Measurements from ENCODE around the gene ZNF544.
"Not testable (repeated sequence)": the region's sequence is repeated elsewhere in the genome, so short reads cannot be mapped to it uniquely, and the experiment has no call there.

The ZNF544 gene

DNA sequence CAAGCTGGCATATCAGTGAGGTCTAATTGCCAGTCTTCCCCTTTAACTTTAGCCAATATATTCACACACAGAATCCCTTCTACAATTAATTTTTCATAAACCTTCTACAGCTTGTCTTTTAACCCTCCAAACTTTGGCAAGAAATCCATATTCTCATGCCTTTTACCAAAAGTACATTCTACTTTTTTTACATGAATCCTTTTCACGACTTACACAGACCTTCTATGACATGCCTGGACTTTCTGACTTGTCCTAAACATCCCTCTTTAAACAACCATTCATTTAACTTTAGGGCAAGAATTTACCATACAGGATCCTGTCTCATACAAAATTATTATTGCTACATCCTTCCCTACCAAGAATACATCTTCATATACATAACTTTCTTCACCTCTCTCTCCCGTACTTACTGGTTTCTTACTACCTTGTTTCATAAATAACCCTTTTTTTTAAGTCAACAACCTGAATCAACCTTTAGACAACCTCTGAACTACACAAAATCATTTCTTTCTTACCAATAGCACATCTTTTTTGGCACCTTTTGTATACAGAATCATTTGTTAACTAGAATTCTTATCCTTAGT is 23.5 kb downstream of the ZNF544 start:
- DNase-seq (ENCODE audit: extremely low read depth in 1 of 2, low read depth in 1 of 2), result no peak

DNA sequence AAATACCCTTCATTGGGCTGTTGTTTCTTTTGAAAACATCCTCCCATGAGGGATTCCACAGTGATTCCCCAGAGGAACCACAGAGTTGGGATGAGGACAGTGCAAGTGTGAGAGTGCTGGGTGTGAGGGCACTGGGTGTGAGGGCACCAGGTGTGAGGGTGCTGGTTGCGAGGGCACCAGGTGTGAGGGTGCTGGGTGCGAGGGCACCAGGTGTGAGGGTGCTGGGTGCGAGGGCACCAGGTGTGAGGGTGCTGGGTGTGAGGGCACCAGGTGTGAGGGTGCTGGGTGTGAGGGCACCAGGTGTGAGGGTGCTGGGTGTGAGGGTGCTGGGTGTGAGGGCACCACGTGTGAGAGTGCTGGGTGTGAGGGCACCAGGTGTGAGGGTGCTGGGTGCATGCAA is 29.5 kb downstream of the ZNF544 start:
- not testable (repeated sequence) for DNase-seq (ENCODE audit: extremely low read depth in 1 of 2, low read depth in 1 of 2)

DNA sequence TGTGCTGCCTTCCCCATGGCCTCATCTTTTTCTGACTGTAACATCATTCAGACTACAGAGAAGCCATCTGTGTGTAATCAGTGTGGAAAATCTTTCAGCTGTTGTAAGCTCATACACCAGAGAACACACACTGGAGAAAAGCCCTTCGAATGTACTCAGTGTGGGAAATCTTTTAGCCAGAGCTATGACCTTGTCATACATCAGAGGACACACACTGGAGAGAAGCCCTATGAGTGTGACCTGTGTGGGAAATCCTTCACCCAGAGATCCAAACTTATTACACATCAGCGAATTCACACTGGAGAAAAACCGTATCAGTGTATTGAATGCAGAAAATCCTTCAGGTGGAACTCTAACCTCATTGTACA is 32.9 kb downstream of the ZNF544 start:
- no peak for DNase-seq (ENCODE audit: extremely low read depth in 1 of 2, low read depth in 1 of 2)

DNA sequence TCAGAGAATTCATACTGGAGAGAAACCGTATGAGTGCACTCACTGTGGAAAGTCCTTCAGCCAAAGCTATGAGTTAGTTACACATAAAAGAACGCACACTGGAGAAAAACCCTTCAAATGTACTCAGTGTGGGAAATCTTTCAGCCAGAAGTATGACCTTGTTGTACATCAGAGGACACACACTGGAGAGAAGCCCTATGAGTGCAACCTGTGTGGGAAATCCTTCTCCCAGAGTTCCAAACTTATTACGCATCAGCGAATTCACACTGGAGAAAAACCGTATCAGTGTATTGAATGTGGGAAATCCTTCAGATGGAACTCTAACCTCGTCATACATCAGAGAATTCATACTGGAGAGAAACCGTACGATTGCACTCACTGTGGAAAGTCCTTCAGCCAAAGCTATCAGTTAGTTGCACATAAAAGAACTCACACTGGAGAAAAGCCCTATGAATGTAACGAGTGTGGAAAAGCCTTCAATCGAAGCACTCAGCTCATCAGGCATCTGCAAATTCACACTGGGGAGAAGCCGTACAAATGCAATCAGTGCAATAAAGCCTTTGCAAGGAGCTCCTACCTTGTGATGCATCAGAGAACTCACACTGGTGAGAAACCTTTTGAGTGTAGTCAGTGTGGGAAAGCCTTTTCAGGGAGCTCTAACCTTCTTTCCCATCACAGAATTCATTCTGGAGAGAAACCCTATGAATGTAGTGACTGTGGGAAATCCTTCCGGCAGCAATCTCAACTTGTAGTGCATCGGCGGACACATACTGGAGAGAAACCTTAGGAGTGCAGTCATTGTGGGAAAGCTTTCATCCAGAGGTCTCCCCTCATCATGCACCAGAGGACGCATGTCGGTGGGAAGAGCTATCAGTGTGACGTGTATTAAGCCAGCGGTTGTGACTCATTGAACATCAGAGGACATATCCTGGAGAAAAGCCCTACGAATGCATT is 33.5 kb downstream of the ZNF544 start:
- no peak for DNase-seq (ENCODE audit: extremely low read depth in 1 of 2, low read depth in 1 of 2)

DNA sequence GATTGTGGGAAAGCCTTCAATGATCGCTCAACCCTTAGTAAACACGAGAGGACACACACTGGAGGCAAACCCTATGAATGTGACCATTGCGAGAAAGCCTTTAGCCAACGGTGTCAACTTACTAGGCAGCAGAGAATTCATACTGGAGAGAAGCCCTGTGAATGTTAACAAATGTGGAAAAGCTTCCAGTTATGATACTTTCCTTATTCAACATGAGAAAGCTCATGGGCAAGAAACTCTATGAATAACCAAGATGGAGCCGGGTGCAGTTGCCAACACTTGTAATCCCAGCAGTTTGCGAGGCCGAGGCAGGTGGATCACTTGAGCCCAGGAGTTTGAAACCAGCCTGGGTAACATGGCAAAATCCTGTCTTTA is 34.2 kb downstream of the ZNF544 start:
- DNase-seq (ENCODE audit: extremely low read depth in 1 of 2, low read depth in 1 of 2), result no peak

DNA sequence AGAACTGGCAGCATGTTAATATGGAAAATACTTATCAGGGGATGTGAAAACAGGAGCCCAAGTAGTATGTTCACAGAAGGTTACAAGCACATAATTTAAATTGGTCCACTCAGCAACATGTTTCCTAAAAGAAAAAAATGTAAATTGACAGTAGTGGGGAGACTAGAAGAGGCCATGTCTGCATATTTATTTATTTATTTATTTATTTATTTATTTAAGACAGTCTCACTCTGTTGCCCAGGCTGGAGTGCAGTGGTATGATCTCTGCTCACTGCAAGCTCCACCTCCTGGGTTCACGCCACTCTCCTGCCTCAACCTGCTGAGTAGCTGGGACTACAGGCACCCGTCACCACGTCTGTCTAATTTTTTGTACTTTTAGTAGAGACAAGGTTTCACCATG is 36.4 kb downstream of the ZNF544 start:
- no peak for DNase-seq (ENCODE audit: extremely low read depth in 1 of 2, low read depth in 1 of 2)

DNA sequence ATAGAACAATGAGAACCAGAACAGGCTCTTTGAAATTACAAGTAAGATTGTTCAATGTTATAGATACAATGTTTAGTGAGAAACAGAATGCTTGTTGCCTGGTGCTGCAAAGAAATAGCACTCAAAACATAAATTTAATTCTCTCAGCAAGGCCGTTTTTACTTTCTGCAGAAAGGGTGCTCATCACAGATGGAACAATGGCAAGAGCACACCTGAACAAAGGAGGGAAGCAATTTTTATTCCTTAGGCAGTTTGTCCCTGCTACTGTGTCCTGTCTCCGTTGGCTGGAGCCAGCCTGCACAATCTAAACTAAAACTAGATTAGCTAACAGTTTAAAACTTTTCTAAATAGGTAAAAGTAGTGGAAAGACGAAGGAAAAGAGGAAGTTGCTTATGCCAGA is 39.6 kb downstream of the ZNF544 start:
- DNase-seq (ENCODE audit: extremely low read depth in 1 of 2, low read depth in 1 of 2), result no peak

DNA sequence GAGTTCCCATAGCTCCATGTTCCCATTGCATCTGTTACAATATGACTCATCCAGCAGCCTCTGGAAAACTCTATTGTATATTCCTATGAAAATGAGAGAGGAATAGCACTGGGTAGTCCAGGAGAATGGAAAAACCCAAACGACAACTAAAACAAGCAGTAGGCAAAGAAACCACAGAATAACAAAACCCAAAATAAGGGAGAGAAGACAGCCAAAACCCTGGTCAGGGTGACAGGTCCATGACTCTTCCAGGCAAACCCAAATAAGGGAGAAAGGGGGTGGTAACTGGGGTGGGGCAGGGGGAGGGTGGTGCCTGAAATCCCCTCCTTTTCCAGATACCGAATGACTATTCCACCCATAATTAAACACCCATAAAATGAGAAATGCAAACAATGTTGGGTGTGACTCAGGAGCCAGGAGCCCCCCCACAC is 46.1 kb downstream of the ZNF544 start:
- DNase-seq (ENCODE audit: extremely low read depth in 1 of 2, low read depth in 1 of 2), result no peak

DNA sequence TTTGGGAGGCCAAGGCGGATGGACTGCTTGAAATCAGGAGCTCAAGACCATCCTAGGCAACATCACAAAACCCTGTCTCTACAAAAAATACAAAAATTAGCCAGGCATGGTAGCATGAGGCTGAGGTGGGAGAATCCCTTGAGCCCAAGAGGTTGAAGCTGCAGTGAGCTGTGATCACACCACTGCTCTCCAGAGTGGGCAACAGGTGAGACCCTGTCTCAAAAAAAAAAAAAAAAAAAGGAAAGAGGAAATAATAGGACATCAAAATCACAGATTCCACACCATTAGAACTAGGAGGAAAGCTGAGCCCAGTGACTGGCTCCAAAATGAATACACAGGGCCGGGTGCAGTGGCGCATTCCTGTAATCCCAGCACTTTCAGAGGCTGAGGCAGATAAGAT is 46.9 kb downstream of the ZNF544 start:
- no peak for DNase-seq (ENCODE audit: extremely low read depth in 1 of 2, low read depth in 1 of 2)

DNA sequence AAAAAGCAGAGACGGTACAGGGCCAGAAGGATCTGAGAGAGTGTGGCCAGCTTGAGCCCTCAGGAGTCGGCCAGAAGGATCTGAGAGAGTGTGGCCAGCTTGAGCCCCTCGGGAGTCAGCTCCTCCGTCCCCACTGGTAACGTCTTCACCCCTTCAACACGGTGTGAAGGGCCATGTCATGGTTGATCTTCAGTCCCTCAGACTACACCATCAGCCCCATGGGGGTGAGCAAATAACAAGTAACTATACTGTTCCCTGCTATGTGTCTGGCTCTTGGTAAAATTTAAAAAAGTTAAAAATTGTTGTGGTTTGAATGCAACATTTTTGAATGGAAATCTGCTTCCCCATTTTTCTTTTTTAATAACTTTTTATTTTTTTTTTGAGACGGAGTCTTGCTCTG is 48.5 kb downstream of the ZNF544 start:
- DNase-seq (ENCODE audit: extremely low read depth in 1 of 2, low read depth in 1 of 2), result no peak

DNA sequence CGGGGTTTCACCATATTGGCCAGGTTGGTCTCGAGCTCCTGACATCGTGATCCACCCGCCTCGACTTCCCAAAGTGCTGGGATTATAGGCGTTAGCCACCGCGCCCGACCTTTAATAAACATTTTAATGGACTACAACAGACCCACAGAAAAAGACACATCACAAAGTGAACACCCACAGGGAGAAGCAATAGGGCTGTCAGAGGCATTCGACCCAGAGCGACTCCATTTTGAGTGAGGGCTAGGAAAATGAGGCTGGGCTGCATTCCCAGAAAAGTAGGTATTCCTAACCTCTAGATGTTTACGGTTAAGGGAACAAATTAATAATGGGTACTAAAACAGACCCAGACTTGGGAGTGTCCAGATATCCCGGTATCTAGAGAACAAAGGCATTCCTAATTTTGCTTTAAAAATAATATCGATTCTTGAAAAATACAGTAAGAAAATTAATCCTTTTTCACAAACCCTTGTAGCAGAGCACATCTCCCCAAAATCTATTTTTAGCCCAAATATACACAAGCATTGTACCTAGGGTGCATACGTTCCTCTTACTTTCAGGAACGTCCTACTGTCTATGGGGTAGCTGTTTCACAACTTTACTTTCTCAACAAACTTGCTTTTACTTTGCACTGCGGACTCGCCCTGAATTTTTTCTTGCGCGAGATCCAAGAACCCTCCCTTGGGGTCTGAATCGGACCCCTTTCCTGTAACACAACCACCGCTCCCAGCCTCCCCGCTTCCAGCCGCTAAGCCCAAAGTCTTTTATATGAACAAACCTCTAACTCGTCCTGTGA is 49.2 kb downstream of the ZNF544 start:
- DNase-seq (ENCODE audit: extremely low read depth in 1 of 2, low read depth in 1 of 2), result no peak

DNA sequence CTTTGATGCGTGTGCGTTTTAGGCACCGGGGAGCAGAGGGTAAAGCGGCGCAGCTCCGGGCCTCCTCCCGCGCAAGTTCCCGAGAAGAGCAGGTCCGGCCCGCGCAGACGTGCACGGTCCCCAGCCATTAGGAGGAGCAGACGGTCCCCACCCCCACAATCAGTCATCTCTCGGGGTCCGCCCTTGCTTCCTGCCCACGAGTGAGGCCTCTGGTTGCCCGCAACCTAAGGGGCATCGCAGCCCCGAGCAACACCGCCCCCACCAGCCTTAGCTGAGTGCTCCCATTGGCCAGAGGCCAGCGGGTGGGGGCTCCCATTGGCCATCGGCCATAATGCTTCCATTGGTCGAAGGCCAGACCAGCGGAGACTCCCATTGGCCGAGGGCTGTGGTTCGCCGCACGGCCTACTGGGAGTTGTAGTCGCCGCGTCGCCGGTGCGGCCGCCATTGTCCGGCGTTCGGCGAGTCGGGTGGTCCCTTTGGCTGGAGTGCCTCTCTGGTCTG is 49.9 kb downstream of the ZNF544 start, which contains the start of gene ZNF8:
ZNF8 (plus strand) TSS at position 415 of the 501 bp plus-strand sequence. CDS start 127 bp downstream, outside the sequence.
- peak; percentile 92 to 98 for DNase-seq (ENCODE audit: extremely low read depth in 1 of 2, low read depth in 1 of 2)

DNA sequence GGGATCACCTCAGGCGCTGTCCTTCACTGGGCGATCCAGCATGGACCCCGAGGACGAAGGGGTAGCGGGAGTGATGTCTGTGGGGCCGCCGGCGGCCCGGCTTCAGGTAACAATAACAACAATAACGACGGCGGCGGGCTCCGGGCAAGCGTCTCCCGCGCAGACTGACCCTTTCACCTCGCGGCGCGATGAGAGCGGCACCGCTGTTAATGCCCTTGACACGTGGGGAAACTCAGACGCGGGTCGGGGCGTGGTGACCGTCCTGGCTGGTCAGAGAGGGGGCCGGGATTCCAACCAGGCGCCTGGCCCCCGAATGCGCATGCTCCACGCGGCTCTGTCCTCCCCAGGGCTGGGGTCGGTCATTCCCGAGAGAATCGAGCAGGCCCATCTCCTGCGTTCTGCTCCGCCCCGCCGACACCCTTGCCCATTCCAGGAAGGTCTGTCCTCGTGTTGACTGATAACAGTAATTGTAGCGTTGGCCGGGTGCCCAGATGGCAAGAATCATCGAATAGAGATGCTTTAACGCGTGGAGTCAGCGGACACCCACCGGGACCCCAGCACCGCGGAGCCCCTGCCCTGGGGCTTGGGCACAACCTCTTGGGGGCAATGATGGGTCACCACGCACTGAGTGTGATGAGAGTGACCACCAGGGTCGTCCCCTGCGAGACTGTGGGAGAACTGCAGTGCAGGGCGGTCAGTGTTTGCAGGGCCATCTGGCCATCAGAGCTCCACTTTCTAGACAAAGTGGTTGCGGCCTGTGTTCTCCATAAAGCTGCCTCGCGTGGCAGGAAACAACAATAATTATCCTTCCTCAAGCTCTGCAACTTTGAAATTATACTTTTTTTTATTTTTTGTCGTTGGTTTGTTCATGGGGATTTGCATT is 50.6 kb downstream of the ZNF544 start:
- DNase-seq (ENCODE audit: extremely low read depth in 1 of 2, low read depth in 1 of 2), result peak in 1 of 2 donors; percentile 28

DNA sequence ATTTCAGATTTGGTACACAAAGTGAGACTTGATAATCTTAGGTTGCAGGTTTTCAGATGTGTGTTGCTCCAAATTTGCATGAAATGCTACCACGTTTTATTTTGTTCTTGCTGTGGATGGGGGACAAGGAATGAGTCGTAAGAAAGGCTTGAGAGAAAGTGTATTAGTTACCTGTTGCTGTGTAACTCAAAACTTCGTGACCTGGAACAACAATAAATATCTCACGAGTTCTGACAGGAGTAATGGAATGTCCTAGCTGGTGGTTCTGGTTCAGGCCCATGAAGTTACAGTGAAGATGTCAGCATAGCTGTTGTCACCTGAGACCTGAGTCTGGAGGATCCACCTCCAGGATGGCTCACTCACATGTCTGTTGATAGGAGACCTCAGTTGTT is 51.2 kb downstream of the ZNF544 start:
- DNase-seq (ENCODE audit: extremely low read depth in 1 of 2, low read depth in 1 of 2), result no peak

DNA sequence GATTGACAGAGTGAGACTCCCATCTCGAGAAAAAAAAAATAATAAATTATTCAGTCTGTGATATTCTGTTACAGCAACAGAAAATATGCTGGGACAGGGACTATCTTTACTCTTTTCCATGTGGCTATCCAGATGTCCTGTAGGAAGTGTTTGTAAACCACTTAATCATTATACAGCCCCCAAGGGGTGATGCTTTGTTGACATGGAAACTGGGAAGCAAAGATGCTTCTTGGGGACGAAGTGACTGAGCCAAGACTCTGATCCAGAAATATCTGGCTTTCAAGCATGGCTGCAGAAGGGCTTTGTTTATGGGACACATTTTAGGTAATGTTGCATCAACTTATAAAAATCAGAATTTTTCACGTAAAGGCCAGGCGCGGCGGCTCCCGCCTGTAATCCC is 55.5 kb downstream of the ZNF544 start:
- no peak for DNase-seq (ENCODE audit: extremely low read depth in 1 of 2, low read depth in 1 of 2)

DNA sequence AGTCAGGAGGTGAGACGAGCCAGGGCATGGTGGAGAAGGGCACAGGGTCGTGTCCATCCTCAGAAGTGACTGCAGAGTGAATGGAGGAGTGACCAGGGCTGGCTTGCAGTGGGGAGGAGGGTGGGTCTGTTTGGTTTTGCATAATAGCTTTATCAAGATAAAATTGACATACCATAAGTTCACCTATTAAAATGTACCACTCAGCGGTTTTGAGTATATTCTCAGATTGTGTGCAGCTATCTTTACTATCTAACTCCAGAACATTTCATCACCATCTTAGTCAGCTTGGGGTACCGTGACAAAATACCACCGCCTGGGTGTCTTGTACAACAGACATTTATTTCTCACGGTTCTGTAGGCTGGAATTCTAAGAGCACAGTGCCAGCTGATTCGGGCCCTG is 63.2 kb downstream of the ZNF544 start:
- no peak for DNase-seq (ENCODE audit: extremely low read depth in 1 of 2, low read depth in 1 of 2)

DNA sequence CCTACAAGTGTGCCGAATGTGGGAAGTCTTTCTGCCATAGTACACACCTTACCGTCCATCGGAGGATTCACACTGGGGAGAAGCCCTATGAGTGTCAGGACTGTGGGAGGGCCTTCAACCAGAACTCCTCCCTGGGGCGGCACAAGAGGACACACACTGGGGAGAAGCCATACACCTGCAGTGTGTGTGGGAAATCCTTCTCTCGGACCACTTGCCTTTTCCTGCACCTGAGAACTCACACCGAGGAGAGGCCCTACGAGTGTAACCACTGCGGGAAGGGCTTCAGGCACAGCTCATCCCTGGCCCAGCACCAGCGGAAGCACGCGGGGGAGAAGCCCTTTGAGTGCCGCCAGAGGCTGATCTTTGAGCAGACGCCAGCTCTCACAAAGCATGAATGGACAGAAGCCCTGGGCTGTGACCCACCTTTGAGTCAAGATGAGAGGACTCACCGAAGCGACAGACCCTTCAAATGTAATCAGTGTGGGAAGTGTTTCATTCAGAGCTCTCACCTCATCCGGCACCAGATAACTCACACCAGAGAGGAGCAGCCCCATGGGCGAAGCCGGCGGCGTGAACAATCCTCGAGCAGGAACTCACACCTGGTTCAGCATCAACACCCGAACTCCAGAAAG is 66.1 kb downstream of the ZNF544 start:
- DNase-seq (ENCODE audit: extremely low read depth in 1 of 2, low read depth in 1 of 2), result no peak

DNA sequence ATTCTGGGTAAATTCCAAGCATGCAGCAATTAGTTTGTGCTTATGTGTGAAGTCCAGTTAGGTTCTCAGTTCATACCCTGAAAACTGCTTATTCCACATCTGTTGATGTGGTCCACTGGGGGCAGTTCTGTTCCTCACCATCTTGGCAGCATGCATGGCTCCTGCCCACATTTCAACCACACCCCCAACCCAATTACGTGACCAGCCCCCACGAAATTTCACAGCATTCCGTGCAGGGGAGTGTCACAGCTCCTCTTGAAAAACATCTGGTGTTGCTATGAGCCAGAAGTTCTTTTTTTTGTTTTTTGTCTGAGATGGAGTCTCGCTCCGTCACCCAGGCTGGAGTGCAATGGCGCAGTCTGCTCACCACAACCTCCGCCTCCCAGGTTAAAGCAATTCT is 67.4 kb downstream of the ZNF544 start:
- no peak for DNase-seq (ENCODE audit: extremely low read depth in 1 of 2, low read depth in 1 of 2)

DNA sequence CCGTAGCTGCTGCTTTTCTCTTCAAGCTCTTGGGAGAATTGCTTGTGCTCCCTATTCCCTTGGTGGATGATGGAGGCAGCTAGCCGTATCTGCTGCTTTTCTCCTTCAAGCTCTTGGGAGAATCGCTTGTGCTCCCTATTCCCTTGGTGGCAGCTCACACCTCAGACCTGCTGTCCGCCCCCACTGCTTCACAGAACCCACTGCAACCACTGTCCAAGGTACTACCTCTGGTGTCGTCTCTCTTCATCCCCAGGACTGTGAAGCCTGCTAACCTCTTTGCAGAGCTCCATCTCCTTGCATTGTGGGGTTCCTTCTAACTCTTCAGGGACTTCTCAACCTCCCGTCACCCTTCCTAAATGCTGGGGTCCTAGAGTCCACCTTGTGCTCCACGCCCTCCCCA is 71.9 kb downstream of the ZNF544 start:
- DNase-seq (ENCODE audit: extremely low read depth in 1 of 2, low read depth in 1 of 2), result no peak

DNA sequence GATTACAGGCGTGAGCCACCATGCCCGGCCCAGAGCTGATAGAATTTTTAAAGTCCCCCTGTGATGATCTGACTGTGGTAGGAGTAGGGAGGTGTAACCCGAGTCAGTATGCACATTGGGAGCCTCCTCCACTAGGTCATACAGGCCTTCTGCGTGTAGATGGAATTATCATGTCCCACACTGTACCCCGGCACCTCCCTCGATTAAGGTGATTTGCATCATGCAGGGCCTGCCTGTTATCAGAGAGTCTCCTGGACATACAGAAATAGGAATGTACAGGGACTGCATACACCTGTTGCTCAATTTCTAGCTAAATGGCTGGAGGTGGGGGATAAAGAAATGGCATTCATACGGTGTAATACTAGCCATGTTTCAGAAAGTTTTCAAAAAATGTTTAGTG is 75.5 kb downstream of the ZNF544 start:
- no peak for DNase-seq (ENCODE audit: extremely low read depth in 1 of 2, low read depth in 1 of 2)

All from activated CD8-positive, alpha-beta memory T cell treated with anti-CD3 and anti-CD28 coated beads for 1 hour (primary cell).